ENCODE results near the gene MC3R. TPM values are rescaled to one million over a fixed set of nuclear protein-coding genes. Genes with fewer than 3 reads are reported as not detected.

The MC3R gene
- not detected in 2 replicates for total RNA-seq

GRCh38 chr20:56247954-56248782 lies at the start of gene MC3R:
Gene MC3R, plus strand, starts transcription at chr20:56248732. Its CDS starts 112 bp downstream, at chr20:56248844.

Other genes starting within 250 kb of the MC3R start
- not detected in 2 replicates for gene CBLN4, start 243.2 kb upstream of the MC3R start, total RNA-seq
- gene FAM210B, start 110.2 kb downstream of the MC3R start, total RNA-seq: 41.8 and 49.6 TPM in 2 replicates
- 23.8 and 38.1 TPM in 2 replicates for gene AURKA, start 143.5 kb downstream of the MC3R start, total RNA-seq
- 26.8 and 40.8 TPM in 2 replicates for gene CSTF1, start 143.9 kb downstream of the MC3R start, total RNA-seq
- 0.78 and 3.5 TPM in 2 replicates for gene CASS4, start 163.5 kb downstream of the MC3R start, total RNA-seq
- 60.9 and 68.2 TPM in 2 replicates for gene RTF2, start 219.9 kb downstream of the MC3R start, total RNA-seq

Data from epithelial cell of alveolus of lung (primary cell).